Ovary (tissue), 3 donors: ENCODE data around the gene CYCS.

ENCODE experiments used
- POLR2A ChIP-seq: fragments of 450-650 bp; IDR thresholded peaks from one replicate; pipeline ENCODE4 v1.6.1; 2017; ENCODE audit warnings: antibody characterized with exemption, mild to moderate bottlenecking, moderate library complexity
- TF ChIP-seq, protein P1 (sequence below), 3 donors: fragments of 450-650 bp in 2 of 3; fragments of 200-600 bp in 1 of 3; IDR thresholded peaks; one replicate each; pipeline versions ENCODE4 v1.5.1 to v1.8.0; 2016 to 2022; ENCODE audit warnings: antibody characterized with exemption in 3 of 3, mild to moderate bottlenecking in 1 of 3
- donor health status: DM: no; HTN: no; CAD: no.

DNA sequence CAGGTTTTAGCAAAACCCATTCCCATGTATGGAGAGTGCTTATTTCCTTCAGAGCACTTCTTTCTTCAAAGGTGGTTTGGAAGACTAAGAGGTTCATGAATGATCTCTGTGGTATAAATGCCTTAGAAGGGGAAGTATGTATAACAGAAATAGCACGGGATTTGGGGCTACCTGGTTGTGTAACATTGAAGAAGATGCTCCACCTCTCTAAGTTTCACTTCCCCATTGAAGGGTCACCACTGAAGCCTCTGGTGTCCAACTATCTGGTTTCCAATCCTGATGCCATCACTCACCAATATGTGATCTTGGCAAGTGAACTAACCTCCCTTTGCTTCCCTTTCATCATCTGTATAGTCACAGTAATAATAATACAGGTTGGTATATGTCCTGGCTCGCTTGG is 37.2 kb downstream of the CYCS start:
- no peak for TF ChIP-seq POLR2A
- TF ChIP-seq, protein P1, sequence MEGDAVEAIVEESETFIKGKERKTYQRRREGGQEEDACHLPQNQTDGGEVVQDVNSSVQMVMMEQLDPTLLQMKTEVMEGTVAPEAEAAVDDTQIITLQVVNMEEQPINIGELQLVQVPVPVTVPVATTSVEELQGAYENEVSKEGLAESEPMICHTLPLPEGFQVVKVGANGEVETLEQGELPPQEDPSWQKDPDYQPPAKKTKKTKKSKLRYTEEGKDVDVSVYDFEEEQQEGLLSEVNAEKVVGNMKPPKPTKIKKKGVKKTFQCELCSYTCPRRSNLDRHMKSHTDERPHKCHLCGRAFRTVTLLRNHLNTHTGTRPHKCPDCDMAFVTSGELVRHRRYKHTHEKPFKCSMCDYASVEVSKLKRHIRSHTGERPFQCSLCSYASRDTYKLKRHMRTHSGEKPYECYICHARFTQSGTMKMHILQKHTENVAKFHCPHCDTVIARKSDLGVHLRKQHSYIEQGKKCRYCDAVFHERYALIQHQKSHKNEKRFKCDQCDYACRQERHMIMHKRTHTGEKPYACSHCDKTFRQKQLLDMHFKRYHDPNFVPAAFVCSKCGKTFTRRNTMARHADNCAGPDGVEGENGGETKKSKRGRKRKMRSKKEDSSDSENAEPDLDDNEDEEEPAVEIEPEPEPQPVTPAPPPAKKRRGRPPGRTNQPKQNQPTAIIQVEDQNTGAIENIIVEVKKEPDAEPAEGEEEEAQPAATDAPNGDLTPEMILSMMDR (IDR thresholded peaks at IDR 0.05), result no peak
